Neuronal stem cell (in vitro differentiated cells): ENCODE data around the gene CZIB.

Experiments used
- DNase-seq: peaks from one replicate; pipeline ENCODE4 v3.0.0-alpha.2; 2013; ENCODE audit warnings: low spot score
- H2AFZ ChIP-seq: one replicate; pipeline ENCODE4 v1.6.1; 2013; ENCODE audit warnings: mild to moderate bottlenecking, low read length, inconsistent platforms
- H2AK5ac ChIP-seq: 2 replicates; pipeline ENCODE4 v1.6.1; 2013; ENCODE audit warnings: low read depth, mild to moderate bottlenecking, inconsistent platforms, low read length, moderate library complexity, mixed read lengths
- H2BK120ac ChIP-seq: 2 replicates; pipeline ENCODE4 v1.6.1; 2013; ENCODE audit warnings: low read depth, mild to moderate bottlenecking, inconsistent platforms, low read length, moderate library complexity, mixed read lengths
- H2BK12ac ChIP-seq: one replicate; pipeline ENCODE4 v1.6.1; 2013; ENCODE audit warnings: low read length, inconsistent platforms
- H2BK15ac ChIP-seq: 2 replicates; pipeline ENCODE4 v1.6.1; 2013; ENCODE audit warnings: mild to moderate bottlenecking, low read length, inconsistent platforms, mixed read lengths
- H2BK5ac ChIP-seq: one replicate; pipeline ENCODE4 v1.6.1; 2013; ENCODE audit warnings: inconsistent platforms, mild to moderate bottlenecking, low read length, moderate library complexity
- H3K14ac ChIP-seq: one replicate; pipeline ENCODE4 v1.6.1; 2013; ENCODE audit warnings: low read length, inconsistent platforms
- H3K18ac ChIP-seq: 2 replicates; pipeline ENCODE4 v1.6.1; 2013; ENCODE audit warnings: low read length, inconsistent platforms
- H3K23ac ChIP-seq: 2 replicates; pipeline ENCODE4 v1.6.1; 2013; ENCODE audit warnings: low read depth, mild to moderate bottlenecking, mixed read lengths, low read length, inconsistent platforms; ENCODE audit not compliant: poor library complexity
- H3K27ac ChIP-seq: replicated peaks from 3 replicates; pipeline ENCODE4 v1.5.1; 2013; ENCODE audit warnings: low read length, inconsistent platforms
- H3K27me3 ChIP-seq, 3 experiments: 2 replicates each; pipeline ENCODE4 v1.6.1; 2013; ENCODE audit warnings: low read length in 3 of 3, mild to moderate bottlenecking in 2 of 3, inconsistent platforms in 1 of 3, low read depth in 1 of 3, mixed read lengths in 1 of 3, moderate library complexity in 1 of 3; ENCODE audit not compliant: control insufficient read depth in 3 of 3, insufficient read depth in 3 of 3
- H3K36me3 ChIP-seq, 2 donors: replicated peaks in 1 of 2; 2 replicates each; pipeline ENCODE4 v1.6.1; 2013; ENCODE audit warnings: low read length in 2 of 2; ENCODE audit not compliant: control insufficient read depth in 2 of 2, insufficient read depth in 2 of 2
- H3K4ac ChIP-seq: 2 replicates; pipeline ENCODE4 v1.6.1; 2013; ENCODE audit warnings: inconsistent platforms, mild to moderate bottlenecking, low read length, moderate library complexity
- H3K4me1 ChIP-seq, 2 donors: 1 replicate in 1 of 2; 2 replicates in 1 of 2; pipeline ENCODE4 v1.6.1; 2013; ENCODE audit warnings: low read length in 2 of 2, low read depth in 1 of 2; ENCODE audit not compliant: control insufficient read depth in 2 of 2, insufficient read depth in 1 of 2
- H3K4me2 ChIP-seq: one replicate; pipeline ENCODE4 v1.6.1; 2013; ENCODE audit warnings: mild to moderate bottlenecking, low read length, inconsistent platforms; ENCODE audit not compliant: insufficient read depth, poor library complexity, severe bottlenecking
- H3K4me3 ChIP-seq, 2 donors: 2 replicates each; pipeline ENCODE4 v1.5.1; 2013; ENCODE audit warnings: low read length in 2 of 2, mild to moderate bottlenecking in 2 of 2, inconsistent platforms in 1 of 2, moderate library complexity in 1 of 2
- H3K79me1 ChIP-seq: one replicate; pipeline ENCODE4 v1.6.1; 2013; ENCODE audit warnings: low read depth, mild to moderate bottlenecking, inconsistent platforms, low read length, moderate library complexity
- H3K9ac ChIP-seq: one replicate; pipeline ENCODE4 v1.6.1; 2013; ENCODE audit warnings: mild to moderate bottlenecking, low read depth, low read length, inconsistent platforms; ENCODE audit not compliant: poor library complexity
- H3K9me3 ChIP-seq, 2 donors: replicated peaks in 1 of 2; 2 replicates each; pipeline versions ENCODE3 to v1.6.1; 2013; ENCODE audit warnings: low read length in 2 of 2, mild to moderate bottlenecking in 2 of 2, inconsistent platforms in 1 of 2, low read depth in 1 of 2, mixed read lengths in 1 of 2, moderate library complexity in 1 of 2; ENCODE audit not compliant: control insufficient read depth in 2 of 2, insufficient read depth in 1 of 2
- H4K8ac ChIP-seq: one replicate; pipeline ENCODE4 v1.6.1; 2013; ENCODE audit warnings: low read depth, mild to moderate bottlenecking, inconsistent platforms, low read length, moderate library complexity
- H4K91ac ChIP-seq: one replicate; pipeline ENCODE4 v1.6.1; 2013; ENCODE audit warnings: low read length, low read depth, mild to moderate bottlenecking, inconsistent platforms; ENCODE audit not compliant: poor library complexity
- WGBS, 2 donors: extraction: QIAGEN DNeasy Blood & Tissue Kit; methylation state at CpG; one replicate each; pipeline ENCODE4 v1.1.7; 2013; ENCODE audit warnings: missing lambda C conversion rate in 2 of 2, mixed read lengths in 1 of 2; ENCODE audit not compliant: insufficient read length in 2 of 2, insufficient replicate concordance in 1 of 2; ENCODE audit errors: extremely low coverage in 2 of 2; 5-methylcytosine and 5-hydroxymethylcytosine counted together

CZIB gene

GRCh38 chr1:53259932-53260331 lies 39.5 kb upstream of the CZIB start:
- no peak overlapping the region for H4K91ac ChIP-seq
- H2BK120ac ChIP-seq, result no peak overlapping the region
- WGBS, 2 donors, result no CpG with 5 or more reads among the region's 2 CpGs
- no peaks in the 10 kb centered on the region for H3K9me3 ChIP-seq
- H2BK12ac ChIP-seq, result no peak overlapping the region
- H3K27me3 ChIP-seq, result no peaks in the 10 kb centered on the region
- no peak overlapping the region for H3K4me2 ChIP-seq
- no peak overlapping the region for H3K27ac ChIP-seq
- H3K36me3 ChIP-seq, result peaks cover 67 to 100% of the 10 kb centered on the region in 2 donors
- no peak overlapping the region for H2AFZ ChIP-seq
- H2AK5ac ChIP-seq, result no peak overlapping the region
- H3K18ac ChIP-seq, result no peak overlapping the region
- H3K4ac ChIP-seq, result no peak overlapping the region
- H2BK15ac ChIP-seq, result no peak overlapping the region
- no peak for DNase-seq
- H3K4me1 ChIP-seq, result no peaks in the 10 kb centered on the region
- no peaks in the 10 kb centered on the region for H3K79me1 ChIP-seq
- H3K14ac ChIP-seq, result no peak overlapping the region
- H2BK5ac ChIP-seq, result no peak overlapping the region
- H3K23ac ChIP-seq, result no peak overlapping the region
- no peak overlapping the region for H3K9ac ChIP-seq
- H3K4me3 ChIP-seq, result no peak overlapping the region
- no peak overlapping the region for H4K8ac ChIP-seq

- Histone ChIP-seq H3K9ac (peak overlapping the region; percentile 18), H4K91ac (no peak overlapping the region), H3K23ac (peak overlapping the region; percentile 49), H3K18ac (no peak overlapping the region), H2BK12ac (no peak overlapping the region), H2BK120ac (no peak overlapping the region), H3K14ac (no peak overlapping the region), H2BK5ac (no peak overlapping the region), H3K79me1 (no peaks in the 10 kb centered on the region), H3K4me2 (no peak overlapping the region), H3K27me3 (no peaks in the 10 kb centered on the region), H3K4me3 (no peak overlapping the region), H3K9me3 (no peaks in the 10 kb centered on the region), H2AFZ (no peak overlapping the region), H3K4ac (no peak overlapping the region), H2BK15ac (no peak overlapping the region), H3K27ac (no peak overlapping the region), H3K36me3 (peaks cover 59 to 99% of the 10 kb centered on the region in 2 donors), H3K4me1 (no peaks in the 10 kb centered on the region), H2AK5ac (no peak overlapping the region), H4K8ac (no peak overlapping the region)
- whole genome bisulfite sequencing, 2 donors, result no CpG with 5 or more reads among the region's 1 CpG
- no peak for DNase-seq
These were observed 37.8 kb upstream of the CZIB start for GRCh38 chr1:53258216-53258615.

GRCh38 chr1:53257454-53258081 lies 37.1 kb upstream of the CZIB start:
- no peak overlapping the region for H2BK12ac ChIP-seq
- no peak overlapping the region for H3K14ac ChIP-seq
- H3K27ac ChIP-seq, result no peak overlapping the region
- no peak overlapping the region for H2BK120ac ChIP-seq
- no peaks in the 10 kb centered on the region for H3K9me3 ChIP-seq
- no CpG with 5 or more reads among the region's 5 CpGs for WGBS, 2 donors
- H2BK15ac ChIP-seq, result no peak overlapping the region
- DNase-seq, result no peak
- no peak overlapping the region for H3K9ac ChIP-seq
- no peak overlapping the region for H4K91ac ChIP-seq
- H4K8ac ChIP-seq, result no peak overlapping the region
- no peak overlapping the region for H2BK5ac ChIP-seq
- no peak overlapping the region for H2AFZ ChIP-seq
- H3K4me3 ChIP-seq, result no peak overlapping the region
- no peak overlapping the region for H3K4me2 ChIP-seq
- H3K23ac ChIP-seq, result no peak overlapping the region
- H3K79me1 ChIP-seq, result no peaks in the 10 kb centered on the region
- peaks cover 55 to 99% of the 10 kb centered on the region in 2 donors for H3K36me3 ChIP-seq
- no peak overlapping the region for H3K18ac ChIP-seq
- no peak overlapping the region for H3K4ac ChIP-seq
- H2AK5ac ChIP-seq, result no peak overlapping the region
- no peaks in the 10 kb centered on the region for H3K27me3 ChIP-seq
- H3K4me1 ChIP-seq, result no peaks in the 10 kb centered on the region

- Histone ChIP-seq H3K14ac (no peak overlapping the region), H3K4me2 (no peak overlapping the region), H3K4me1 (no peaks in the 10 kb centered on the region), H2AK5ac (no peak overlapping the region), H3K27ac (no peak overlapping the region), H2BK120ac (no peak overlapping the region), H2BK12ac (no peak overlapping the region), H3K27me3 (no peaks in the 10 kb centered on the region), H2BK15ac (no peak overlapping the region), H3K9ac (no peak overlapping the region), H3K4me3 (peak overlapping the region in 1 of 2 donors; percentile 47), H3K36me3 (peaks cover 48 to 97% of the 10 kb centered on the region in 2 donors), H2BK5ac (no peak overlapping the region), H3K79me1 (no peaks in the 10 kb centered on the region), H2AFZ (no peak overlapping the region), H4K91ac (no peak overlapping the region), H3K18ac (no peak overlapping the region), H3K4ac (no peak overlapping the region), H4K8ac (no peak overlapping the region), H3K23ac (no peak overlapping the region), H3K9me3 (no peaks in the 10 kb centered on the region)
- no peak for DNase-seq
- WGBS, 2 donors, result no CpG with 5 or more reads among the region's 11 CpGs
These were observed 36.3 kb upstream of the CZIB start for GRCh38 chr1:53256511-53257453.
